H9 (cell line): ENCODE data around the gene DYRK1B. TPM values are rescaled to one million over a fixed set of nuclear protein-coding genes. Genes with fewer than 3 reads are reported as not detected.

ENCODE experiments used
- DNase-seq: peaks from one replicate; pipeline ENCODE4 v3.0.0-alpha.2; 2017
- H2AFZ ChIP-seq: one replicate; pipeline ENCODE4 v1.6.1; 2013; ENCODE audit warnings: mild to moderate bottlenecking, low read length, control low read depth, moderate library complexity
- H2AK5ac ChIP-seq: 2 replicates; pipeline ENCODE4 v1.6.1; 2013; ENCODE audit warnings: low read length, control low read depth, mixed read lengths; ENCODE audit not compliant: insufficient read length
- H2BK120ac ChIP-seq: one replicate; pipeline ENCODE4 v1.6.1; 2013; ENCODE audit warnings: low read depth, mild to moderate bottlenecking, low read length, control low read depth, inconsistent platforms; ENCODE audit not compliant: poor library complexity, severe bottlenecking
- H2BK12ac ChIP-seq: 2 replicates; pipeline ENCODE4 v1.6.1; 2013; ENCODE audit warnings: low read length, control low read depth, mixed read lengths, low read depth; ENCODE audit not compliant: insufficient read length
- H2BK15ac ChIP-seq: 2 replicates; pipeline ENCODE4 v1.6.1; 2013; ENCODE audit warnings: low read depth, low read length, control low read depth
- H2BK20ac ChIP-seq: one replicate; pipeline ENCODE4 v1.6.1; 2013; ENCODE audit warnings: low read depth, mild to moderate bottlenecking, low read length, control low read depth, inconsistent platforms; ENCODE audit not compliant: poor library complexity, severe bottlenecking
- H2BK5ac ChIP-seq: 2 replicates; pipeline ENCODE4 v1.6.1; 2013; ENCODE audit warnings: low read length, control low read depth, mixed read lengths; ENCODE audit not compliant: insufficient read length
- H3K14ac ChIP-seq: 2 replicates; pipeline ENCODE4 v1.6.1; 2013; ENCODE audit warnings: low read length, control low read depth; ENCODE audit not compliant: insufficient read depth
- H3K18ac ChIP-seq: 2 replicates; pipeline ENCODE4 v1.6.1; 2013; ENCODE audit warnings: low read depth, mild to moderate bottlenecking, mixed read lengths, low read length, control low read depth; ENCODE audit not compliant: insufficient read length
- H3K23ac ChIP-seq: 2 replicates; pipeline ENCODE4 v1.6.1; 2013; ENCODE audit warnings: low read length, control low read depth, mixed read lengths, low read depth; ENCODE audit not compliant: insufficient read length
- H3K23me2 ChIP-seq: 2 replicates; pipeline ENCODE4 v1.6.1; 2013; ENCODE audit warnings: low read depth, mild to moderate bottlenecking, mixed read lengths, low read length, control low read depth; ENCODE audit not compliant: insufficient read length, poor library complexity, severe bottlenecking
- H3K27ac ChIP-seq: 2 replicates; pipeline ENCODE4 v1.5.1; 2013; ENCODE audit warnings: low read length, control low read depth, mixed read lengths, low read depth; ENCODE audit not compliant: insufficient read length
- H3K27me3 ChIP-seq: 2 replicates; pipeline ENCODE4 v1.6.1; 2013; ENCODE audit warnings: low read length, control low read depth, inconsistent platforms; ENCODE audit not compliant: insufficient read depth
- H3K4ac ChIP-seq: 2 replicates; pipeline ENCODE4 v1.6.1; 2013; ENCODE audit warnings: low read depth, mild to moderate bottlenecking, control low read depth, inconsistent platforms, low read length, moderate library complexity
- H3K4me1 ChIP-seq: 2 replicates; pipeline ENCODE4 v1.6.1; 2013; ENCODE audit warnings: low read length, control low read depth, inconsistent platforms; ENCODE audit not compliant: insufficient read depth
- H3K4me2 ChIP-seq: 2 replicates; pipeline ENCODE4 v1.6.1; 2013; ENCODE audit warnings: low read length, control low read depth, mixed read lengths; ENCODE audit not compliant: insufficient read length, insufficient read depth
- H3K56ac ChIP-seq: 2 replicates; pipeline ENCODE4 v1.6.1; 2013; ENCODE audit warnings: low read depth, mild to moderate bottlenecking, mixed read lengths, low read length, control low read depth; ENCODE audit not compliant: insufficient read length
- H3K79me1 ChIP-seq: 2 replicates; pipeline ENCODE4 v1.6.1; 2013; ENCODE audit warnings: low read depth, mild to moderate bottlenecking, moderate library complexity, low read length, control low read depth, inconsistent platforms; ENCODE audit not compliant: insufficient read depth, poor library complexity, severe bottlenecking
- H3K79me2 ChIP-seq: 2 replicates; pipeline ENCODE4 v1.6.1; 2013; ENCODE audit warnings: low read length, control low read depth, inconsistent platforms; ENCODE audit not compliant: insufficient read depth
- H3K9ac ChIP-seq: 2 replicates; pipeline ENCODE4 v1.6.1; 2013; ENCODE audit warnings: low read length, control low read depth, mixed read lengths; ENCODE audit not compliant: insufficient read length; ENCODE audit errors: extremely low read depth
- H3K9me3 ChIP-seq: one replicate; pipeline ENCODE4 v1.6.1; 2013; ENCODE audit warnings: low read depth, low read length, inconsistent platforms; ENCODE audit not compliant: control insufficient read depth
- H3T11ph ChIP-seq: one replicate; pipeline ENCODE4 v1.6.1; 2013; ENCODE audit warnings: mild to moderate bottlenecking, low read length, control low read depth, inconsistent platforms
- H4K20me1 ChIP-seq: one replicate; pipeline ENCODE4 v1.6.1; 2013; ENCODE audit not compliant: control insufficient read depth, insufficient read length, insufficient read depth
- H4K5ac ChIP-seq: 2 replicates; pipeline ENCODE4 v1.6.1; 2013; ENCODE audit warnings: low read depth, mild to moderate bottlenecking, mixed read lengths, low read length, control low read depth; ENCODE audit not compliant: insufficient read length
- H4K8ac ChIP-seq: replicated peaks from 2 replicates; pipeline ENCODE4 v1.6.1; 2013; ENCODE audit warnings: low read length, control low read depth, mixed read lengths, low read depth; ENCODE audit not compliant: insufficient read length
- H4K91ac ChIP-seq: 2 replicates; pipeline ENCODE4 v1.6.1; 2013; ENCODE audit warnings: low read depth, mild to moderate bottlenecking, moderate library complexity, mixed read lengths, low read length, control low read depth; ENCODE audit not compliant: insufficient read length
- H3K27ac Mint-ChIP-seq, 3 experiments: 2 replicates in 2 of 3; 3 replicates in 1 of 3; pipeline ENCODE4 v1.8.0; 2020 to 2021; ENCODE audit warnings: mixed read lengths in 3 of 3, mild to moderate bottlenecking in 1 of 3, moderate library complexity in 1 of 3
- H3K27me3 Mint-ChIP-seq: 2 replicates; pipeline ENCODE4 v1.8.0; 2021; ENCODE audit warnings: low read depth, mild to moderate bottlenecking, moderate library complexity, mixed read lengths
- H3K36me3 Mint-ChIP-seq, 3 experiments: 2 replicates in 2 of 3; 3 replicates in 1 of 3; pipeline ENCODE4 v1.8.0; 2020 to 2021; ENCODE audit warnings: low read depth in 3 of 3, mixed read lengths in 3 of 3; ENCODE audit not compliant: insufficient read depth in 1 of 3
- H3K4me1 Mint-ChIP-seq, 2 experiments: 2 replicates each; pipeline ENCODE4 v1.8.0; 2020; ENCODE audit warnings: mixed read lengths in 2 of 2
- H3K4me3 Mint-ChIP-seq, 2 experiments: 2 replicates in 1 of 2; 3 replicates in 1 of 2; pipeline ENCODE4 v1.8.0; 2020 to 2021; ENCODE audit warnings: mild to moderate bottlenecking in 2 of 2, mixed read lengths in 2 of 2, moderate library complexity in 1 of 2
- H3K9me3 Mint-ChIP-seq, 2 experiments: 2 replicates in 1 of 2; 3 replicates in 1 of 2; pipeline ENCODE4 v1.8.0; 2020; ENCODE audit warnings: mild to moderate bottlenecking in 2 of 2, mixed read lengths in 2 of 2, moderate library complexity in 1 of 2
- WGBS: extraction: QIAGEN DNeasy Blood & Tissue Kit; methylation state at CpG from one replicate; pipeline ENCODE4 v1.1.7; 2013; ENCODE audit warnings: missing lambda C conversion rate, low lambda C conversion rate, mixed read lengths; ENCODE audit not compliant: insufficient read length; ENCODE audit errors: extremely low coverage; 5-methylcytosine and 5-hydroxymethylcytosine counted together
- total RNA-seq: library from RNA; stranded (reverse); gene quantifications from 2 replicates; pipeline ENCODE4 v1.2.1, GENCODE V29; 2021
- TF ChIP-seq, protein P1 (sequence below): fragments of 200-600 bp; sonication (generic); conservative IDR thresholded peaks from 3 replicates; pipeline ENCODE4 v1.8.0; 2021; ENCODE audit warnings: antibody characterized with exemption, mild to moderate bottlenecking

Gene DYRK1B
- total RNA-seq, 1 experiment from 2014 or later: 14.3 TPM

DNA sequence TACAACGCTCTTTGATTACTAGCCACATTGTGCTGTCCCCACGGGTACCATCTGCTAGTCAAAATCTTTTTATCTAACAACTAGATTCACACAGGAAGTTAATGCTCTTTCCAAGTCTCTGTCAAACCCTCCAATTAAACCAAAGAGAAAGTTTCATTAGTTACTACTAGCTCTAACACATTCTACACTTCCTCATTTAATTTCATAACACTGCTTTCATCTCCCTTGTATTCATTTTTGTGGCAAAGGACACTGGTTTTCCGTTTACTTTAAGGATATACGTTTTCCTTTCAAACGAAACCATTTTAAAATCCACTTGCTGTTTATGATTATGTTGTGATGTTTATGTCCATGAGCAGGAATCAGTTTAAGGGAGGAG lies 5.3 kb downstream of the DYRK1B start:
- H4K5ac ChIP-seq: no peak overlapping the region
- H3K4ac ChIP-seq: no peak overlapping the region
- DNase-seq: no peak
- no CpG with 5 or more reads among the region's 5 CpGs for WGBS
- no peaks in the 10 kb centered on the region for H3K9me3 ChIP-seq
- H3T11ph ChIP-seq: no peak overlapping the region
- no peak overlapping the region for H2BK12ac ChIP-seq
- peaks cover 15 to 47% (median 38%) of the 10 kb centered on the region in 3 experiments for H3K36me3 Mint-ChIP-seq
- H3K4me1 ChIP-seq: no peaks in the 10 kb centered on the region
- H3K23ac ChIP-seq: no peak overlapping the region
- H3K27ac ChIP-seq: no peak overlapping the region
- no peak overlapping the region for H2BK20ac ChIP-seq
- no peaks in the 10 kb centered on the region for H3K79me1 ChIP-seq
- H4K91ac ChIP-seq: no peak overlapping the region
- H3K9me3 Mint-ChIP-seq: no peaks in the 10 kb centered on the region
- no peak overlapping the region for H3K4me3 Mint-ChIP-seq
- H2BK5ac ChIP-seq: no peak overlapping the region
- H3K4me1 Mint-ChIP-seq: peaks cover 15 to 16% of the 10 kb centered on the region in 2 experiments
- H3K9ac ChIP-seq: no peak overlapping the region
- no peak overlapping the region for H3K18ac ChIP-seq
- H2AFZ ChIP-seq: no peak overlapping the region
- no peaks in the 10 kb centered on the region for H4K20me1 ChIP-seq
- no peak overlapping the region for H2AK5ac ChIP-seq
- no peak overlapping the region for H3K14ac ChIP-seq
- 0 out of 7 replicates have a peak overlapping the region, but pooled peaks of 1 of the 3 experiments have one; percentile 44 for H3K27ac Mint-ChIP-seq
- no peaks in the 10 kb centered on the region for H3K27me3 ChIP-seq
- H3K23me2 ChIP-seq: peaks cover 6% of the 10 kb centered on the region
- H3K27me3 Mint-ChIP-seq: no peaks in the 10 kb centered on the region
- TF ChIP-seq, protein P1, sequence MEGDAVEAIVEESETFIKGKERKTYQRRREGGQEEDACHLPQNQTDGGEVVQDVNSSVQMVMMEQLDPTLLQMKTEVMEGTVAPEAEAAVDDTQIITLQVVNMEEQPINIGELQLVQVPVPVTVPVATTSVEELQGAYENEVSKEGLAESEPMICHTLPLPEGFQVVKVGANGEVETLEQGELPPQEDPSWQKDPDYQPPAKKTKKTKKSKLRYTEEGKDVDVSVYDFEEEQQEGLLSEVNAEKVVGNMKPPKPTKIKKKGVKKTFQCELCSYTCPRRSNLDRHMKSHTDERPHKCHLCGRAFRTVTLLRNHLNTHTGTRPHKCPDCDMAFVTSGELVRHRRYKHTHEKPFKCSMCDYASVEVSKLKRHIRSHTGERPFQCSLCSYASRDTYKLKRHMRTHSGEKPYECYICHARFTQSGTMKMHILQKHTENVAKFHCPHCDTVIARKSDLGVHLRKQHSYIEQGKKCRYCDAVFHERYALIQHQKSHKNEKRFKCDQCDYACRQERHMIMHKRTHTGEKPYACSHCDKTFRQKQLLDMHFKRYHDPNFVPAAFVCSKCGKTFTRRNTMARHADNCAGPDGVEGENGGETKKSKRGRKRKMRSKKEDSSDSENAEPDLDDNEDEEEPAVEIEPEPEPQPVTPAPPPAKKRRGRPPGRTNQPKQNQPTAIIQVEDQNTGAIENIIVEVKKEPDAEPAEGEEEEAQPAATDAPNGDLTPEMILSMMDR: no peak
- no peak overlapping the region for H3K4me2 ChIP-seq
- H2BK120ac ChIP-seq: no peak overlapping the region
- H3K56ac ChIP-seq: no peak overlapping the region
- no peak overlapping the region for H4K8ac ChIP-seq
- no peaks in the 10 kb centered on the region for H3K79me2 ChIP-seq
- H2BK15ac ChIP-seq: no peak overlapping the region
